ENCODE data around the gene RIOX2.

GRCh38 chr3:97949743-97950142 lies 22.5 kb downstream of the RIOX2 start:
- TF ChIP-seq EP300 (IDR thresholded peaks at IDR 0.05), result no peak
- TF ChIP-seq CTCF (IDR thresholded peaks at IDR 0.05), result no peak
- no peak for TF ChIP-seq POLR2A (IDR thresholded peaks at IDR 0.05)
- no peak for TF ChIP-seq POLR2AphosphoS5 (IDR thresholded peaks at IDR 0.05)

All from gastroesophageal sphincter (tissue), 3 donors.